GM21447 (cell line): ENCODE data around the gene IL17B.

Source experiments
- ATAC-seq: cut with Tn5 transposase; IDR thresholded peaks from one replicate; pipeline ENCODE4 v1.9.1; 2021; ENCODE audit not compliant: unreplicated experiment

The IL17B gene

GRCh38 chr5:149325894-149326293 is 53.2 kb downstream of the IL17B start:
- no peak for ATAC-seq

GRCh38 chr5:149325166-149325735 is 53.8 kb downstream of the IL17B start:
- ATAC-seq, result no peak

- no peak for ATAC-seq
Measured at GRCh38 chr5:149324641-149325040, 54.5 kb downstream of the IL17B start.
